Measurements from ENCODE around the gene G2E3.
A peak's percentile ranks its signal among the peaks of the same experiment; 100 is the strongest.

G2E3 gene

GRCh38 chr14:30547388-30548048 lies 11.4 kb upstream of the G2E3 start:
- no peak for TF ChIP-seq ZFX (IDR thresholded peaks at IDR 0.05; ENCODE audit: borderline replicate concordance)
- TF ChIP-seq CTCF (IDR thresholded peaks at IDR 0.05), result no peak

GRCh38 chr14:30550335-30550734 lies 8.6 kb upstream of the G2E3 start:
- H3K27ac ChIP-seq, result no peak overlapping the region
- TF ChIP-seq ZFX (IDR thresholded peaks at IDR 0.05; ENCODE audit: borderline replicate concordance) (no peak), CTCF (IDR thresholded peaks at IDR 0.05) (no peak)

More at GRCh38 chr14:30547388-30548048, 11.4 kb upstream of the G2E3 start:
- no peak overlapping the region for H3K27ac ChIP-seq

- H3K27ac ChIP-seq, result no peak overlapping the region
- TF ChIP-seq ZFX (IDR thresholded peaks at IDR 0.05; ENCODE audit: borderline replicate concordance) (no peak), CTCF (IDR thresholded peaks at IDR 0.05) (no peak)
These were observed 7.5 kb upstream of the G2E3 start for GRCh38 chr14:30551460-30551859.

DNA sequence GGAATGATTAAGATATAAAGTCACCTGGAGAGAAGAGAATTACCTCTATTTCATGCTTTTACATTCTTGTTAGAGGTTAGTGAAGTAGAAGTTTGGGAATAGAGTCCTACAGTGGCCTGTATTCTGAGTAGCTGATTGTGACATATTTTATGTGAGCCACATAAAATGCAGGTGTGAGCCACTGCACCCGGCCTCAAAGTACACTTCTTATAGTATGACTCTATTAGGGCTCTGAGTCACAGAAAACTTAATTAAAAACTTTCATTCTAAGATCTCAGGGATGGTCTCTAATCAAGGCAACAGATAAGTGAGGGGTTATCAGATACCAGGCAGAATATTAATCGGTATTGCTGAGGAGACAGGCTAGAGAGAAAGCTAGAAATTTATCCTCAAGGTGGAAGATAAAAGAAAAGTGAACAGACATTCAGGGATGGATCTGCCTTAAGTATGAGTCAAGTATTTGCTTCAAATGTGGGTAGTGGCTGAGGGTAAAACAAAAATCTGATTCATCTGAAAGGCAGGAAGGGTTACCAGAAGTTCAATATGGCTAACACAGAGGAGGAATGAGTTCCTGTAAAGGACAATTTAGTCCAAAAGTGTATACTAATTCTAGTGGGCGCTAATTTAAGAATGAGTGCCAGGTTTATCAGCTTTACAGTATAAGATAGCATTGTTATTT lies 5.5 kb upstream of the G2E3 start:
- no peak overlapping the region for H3K27ac ChIP-seq
- TF ChIP-seq CTCF (IDR thresholded peaks at IDR 0.05) (no peak), ZFX (IDR thresholded peaks at IDR 0.05; ENCODE audit: borderline replicate concordance) (no peak)

DNA sequence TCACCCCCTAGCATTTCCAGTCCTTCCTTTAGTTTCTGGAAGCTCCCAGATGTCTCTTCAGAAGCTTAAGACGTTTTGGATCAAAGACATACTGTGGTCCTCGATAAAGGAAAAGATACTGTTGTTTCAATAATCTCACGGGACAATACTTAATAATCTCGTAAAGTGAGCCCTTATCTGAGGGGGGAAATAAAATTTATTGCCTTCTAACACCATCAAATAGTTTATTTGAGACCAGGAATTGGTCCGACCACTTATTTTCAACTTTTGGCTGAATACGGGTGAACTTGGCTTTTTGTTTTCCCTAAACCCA lies 640 bp upstream of the G2E3 start:
- no peak for TF ChIP-seq CTCF (IDR thresholded peaks at IDR 0.05)
- TF ChIP-seq ZFX (IDR thresholded peaks at IDR 0.05; ENCODE audit: borderline replicate concordance), result no peak
- H3K27ac ChIP-seq, result peak overlapping the region; percentile 70

- peak overlapping the region; percentile 70 for H3K27ac ChIP-seq
- TF ChIP-seq CTCF (IDR thresholded peaks at IDR 0.05) (no peak), ZFX (IDR thresholded peaks at IDR 0.05; ENCODE audit: borderline replicate concordance) (no peak)
These were observed 707 bp downstream of the G2E3 start for GRCh38 chr14:30559638-30560091.

GRCh38 chr14:30560581-30560980 lies 1.6 kb downstream of the G2E3 start:
- H3K27ac ChIP-seq, result no peak overlapping the region
- TF ChIP-seq ZFX (IDR thresholded peaks at IDR 0.05; ENCODE audit: borderline replicate concordance), result no peak

Measured in 22Rv1 (cell line).